ENCODE measurements around the gene NDUFS3.
A peak's percentile ranks its signal among the peaks of the same experiment; 100 is the strongest.
"Not testable (repeated sequence)": the region's sequence is repeated elsewhere in the genome, so short reads cannot be mapped to it uniquely, and the experiment has no call there.

NDUFS3 gene

GRCh38 chr11:47551086-47551485 is 27.8 kb upstream of the NDUFS3 start:
- peak; percentile 52 for TF ChIP-seq CTCF (conservative IDR thresholded peaks at IDR 0.05; ENCODE audit: low read length)
- peak overlapping the region; percentile 98; the same call in 1 of the 2 replicates for H3K4me3 ChIP-seq (ENCODE audit: low read length)
- DNase-seq (ENCODE audit: low read depth): peak; percentile 44

DNA sequence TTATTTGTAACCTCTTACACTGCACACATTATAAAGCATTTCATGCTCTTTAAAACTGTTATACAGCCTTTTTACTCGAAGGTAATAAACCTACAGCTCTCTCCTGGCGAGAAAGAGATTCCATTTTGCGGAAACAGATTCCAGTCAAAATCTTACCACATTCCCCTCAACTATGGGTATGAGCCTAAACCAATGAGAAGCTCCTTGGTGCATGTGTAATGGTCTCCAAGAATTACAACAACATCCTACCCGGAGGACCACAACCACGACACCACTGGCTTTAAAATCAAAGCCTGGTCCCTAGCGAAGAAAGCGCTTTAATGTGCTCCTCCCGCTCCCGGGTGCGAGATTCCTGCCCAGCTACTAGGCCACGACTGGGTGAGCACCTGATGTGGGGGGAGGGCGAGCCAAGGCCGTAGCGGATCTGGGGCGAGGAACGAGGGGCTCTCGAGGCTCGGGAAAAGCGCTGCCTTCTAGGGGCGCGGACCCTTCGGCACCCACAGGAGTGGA is 26.8 kb upstream of the NDUFS3 start:
- TF ChIP-seq CTCF (conservative IDR thresholded peaks at IDR 0.05; ENCODE audit: low read length): no peak
- peak; percentile 71 for DNase-seq (ENCODE audit: low read depth)
- H3K4me3 ChIP-seq (ENCODE audit: low read length): peak overlapping the region; percentile 98

DNA sequence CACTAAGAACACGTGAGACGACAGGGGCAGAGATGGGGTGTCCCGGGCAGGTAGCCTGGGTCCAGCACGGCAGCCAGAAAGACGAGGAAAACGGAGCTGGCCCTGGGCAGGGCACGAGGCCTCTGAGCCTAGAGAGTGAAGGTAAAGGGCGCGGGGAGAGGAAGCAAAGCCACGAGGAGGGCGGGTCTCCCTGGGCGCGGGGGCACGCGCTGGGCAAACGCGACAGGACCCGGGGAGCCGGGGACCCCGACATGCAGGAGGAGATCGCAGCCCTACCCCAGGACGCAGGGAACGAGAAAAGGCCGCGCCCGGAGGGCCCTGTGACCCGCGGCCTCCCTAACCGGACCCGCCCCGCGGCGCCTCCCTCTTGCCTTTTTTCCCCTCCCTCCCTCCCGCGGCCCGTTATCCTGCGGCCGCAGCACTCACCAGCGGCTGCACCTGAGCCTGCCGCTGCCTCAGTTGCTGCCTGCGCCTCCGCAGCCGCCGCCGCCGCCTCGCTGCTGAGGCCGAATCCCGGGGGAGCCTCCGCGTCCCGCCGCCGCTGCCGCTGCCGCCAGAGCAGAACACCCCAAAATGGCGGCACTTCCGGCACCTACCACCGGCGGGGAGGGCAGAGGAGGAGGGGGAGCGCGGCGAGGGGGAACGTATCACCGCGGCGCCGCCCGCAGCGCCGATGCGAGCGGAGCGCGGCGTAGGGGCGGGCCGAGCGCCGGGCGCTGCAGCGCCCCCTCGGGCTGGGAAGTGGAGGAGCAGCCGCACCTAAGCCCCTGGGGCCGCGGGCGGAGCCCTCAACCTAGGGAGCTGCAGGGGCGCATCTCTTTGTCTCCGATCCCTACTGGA is 26.1 kb upstream of the NDUFS3 start, which contains the start of gene CELF1:
CELF1 (minus strand) TSS at position 567 of the 840 bp plus-strand sequence. CDS start 53,609 bp downstream, outside the sequence.
- peak within 1 kb of the TSS; percentile 98 for H3K4me3 ChIP-seq (ENCODE audit: low read length)
- peak; percentile 53 for TF ChIP-seq CTCF (conservative IDR thresholded peaks at IDR 0.05; ENCODE audit: low read length)
- DNase-seq (ENCODE audit: low read depth): peak; percentile 87

- peak; percentile 35 for DNase-seq (ENCODE audit: low read depth)
- no peak for TF ChIP-seq CTCF (conservative IDR thresholded peaks at IDR 0.05; ENCODE audit: low read length)
- peak overlapping the region; percentile 66 for H3K4me3 ChIP-seq (ENCODE audit: low read length)
Measured at GRCh38 chr11:47553406-47553743, 25.5 kb upstream of the NDUFS3 start.

DNA sequence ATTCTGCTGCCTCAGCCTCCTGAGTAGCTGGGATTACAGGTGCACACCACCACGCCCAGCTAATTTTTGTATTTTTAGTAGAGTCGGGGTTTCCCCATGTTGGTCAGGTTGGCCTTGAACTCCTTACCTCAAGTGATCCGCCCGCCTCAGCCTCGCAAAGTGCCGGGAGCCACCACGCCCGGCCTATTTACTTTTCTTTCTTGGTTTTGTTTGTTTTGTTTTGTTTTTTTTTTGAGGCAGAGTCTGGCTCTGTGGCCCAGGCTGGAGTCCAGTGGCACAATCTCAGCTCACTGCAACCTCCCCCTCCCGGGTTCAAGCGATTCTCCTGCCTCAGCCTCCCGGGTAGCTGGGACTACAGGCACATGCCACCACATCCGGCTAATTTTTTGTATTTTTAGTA is 21.9 kb upstream of the NDUFS3 start:
- not testable (repeated sequence) for DNase-seq (ENCODE audit: low read depth); H3K4me3 ChIP-seq (ENCODE audit: low read length)

DNA sequence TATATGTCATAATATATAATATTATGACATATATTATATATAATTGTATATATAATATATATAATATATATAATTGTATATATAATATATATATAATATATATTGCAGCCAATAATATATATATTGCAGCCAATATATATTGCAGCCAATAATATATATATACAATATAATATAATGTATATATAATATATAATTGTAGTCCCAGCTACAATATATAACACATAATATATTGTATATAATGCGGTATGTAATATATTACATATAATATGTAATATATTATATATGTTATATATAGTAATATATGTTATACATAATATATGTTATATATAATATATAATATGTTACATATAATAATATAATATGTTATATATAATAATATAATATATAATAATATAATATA is 20.2 kb upstream of the NDUFS3 start:
- H3K4me3 ChIP-seq (ENCODE audit: low read length): no peak overlapping the region
- DNase-seq (ENCODE audit: low read depth): no peak
- TF ChIP-seq CTCF (conservative IDR thresholded peaks at IDR 0.05; ENCODE audit: low read length): no peak

DNA sequence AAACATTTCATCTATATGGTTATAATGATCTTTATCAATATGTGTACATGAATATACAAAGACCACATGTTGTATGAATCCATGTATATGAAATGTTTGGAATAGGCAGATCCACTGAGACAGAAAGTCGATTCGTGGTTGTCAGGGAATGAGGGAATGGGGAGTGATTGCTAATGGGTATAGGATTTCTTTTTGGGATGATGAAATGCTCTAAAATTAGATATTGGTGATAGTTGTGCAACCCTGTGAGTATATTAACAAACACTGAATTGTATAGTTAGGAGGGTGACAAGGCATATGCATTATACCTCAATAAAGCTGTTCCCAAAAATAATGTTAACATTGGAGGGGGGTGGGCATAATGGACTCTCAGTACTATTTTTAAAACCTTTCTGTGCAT is 18.4 kb upstream of the NDUFS3 start:
- peak; percentile 36 for DNase-seq (ENCODE audit: low read depth)
- TF ChIP-seq CTCF (conservative IDR thresholded peaks at IDR 0.05; ENCODE audit: low read length): no peak
- no peak overlapping the region for H3K4me3 ChIP-seq (ENCODE audit: low read length)

- DNase-seq (ENCODE audit: low read depth); H3K4me3 ChIP-seq (ENCODE audit: low read length): not testable (repeated sequence)
Measured at GRCh38 chr11:47562393-47562792, 16.5 kb upstream of the NDUFS3 start.

DNA sequence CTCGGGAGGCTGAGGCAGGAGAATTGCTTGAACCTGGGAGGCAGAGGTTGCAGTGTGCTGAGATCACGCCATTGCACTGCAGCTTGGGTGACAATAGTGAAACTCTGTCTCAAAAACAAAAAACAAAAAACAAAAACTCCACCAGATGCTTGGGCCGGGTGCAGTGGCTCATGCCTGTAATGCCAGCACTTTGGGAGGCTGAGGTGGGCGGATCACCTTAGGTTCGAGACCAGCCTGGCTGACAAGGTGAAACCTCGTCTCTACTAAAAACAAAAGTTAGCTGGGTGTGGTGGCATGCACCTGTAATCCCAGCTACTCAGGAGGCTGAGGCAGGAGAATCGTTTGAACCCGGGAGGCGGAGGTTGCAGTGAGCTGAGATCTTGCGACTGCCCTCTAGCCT is 14.5 kb upstream of the NDUFS3 start:
- DNase-seq (ENCODE audit: low read depth): not testable (repeated sequence)
- peak overlapping the region; percentile 84 for H3K4me3 ChIP-seq (ENCODE audit: low read length)

Data from AG10803 (cell line).